ENCODE measurements around the gene LRBA. TPM values are rescaled to one million over a fixed set of nuclear protein-coding genes. Genes with fewer than 3 reads are reported as not detected.
A peak's percentile ranks its signal among the peaks of the same experiment; 100 is the strongest.
"Not testable (repeated sequence)": the region's sequence is repeated elsewhere in the genome, so short reads cannot be mapped to it uniquely, and the experiment has no call there.

LRBA gene
- polyA plus RNA-seq, 2 of the 4 experiments (the other 2 are of a cell fraction): 10.7 to 25.1 TPM

DNA sequence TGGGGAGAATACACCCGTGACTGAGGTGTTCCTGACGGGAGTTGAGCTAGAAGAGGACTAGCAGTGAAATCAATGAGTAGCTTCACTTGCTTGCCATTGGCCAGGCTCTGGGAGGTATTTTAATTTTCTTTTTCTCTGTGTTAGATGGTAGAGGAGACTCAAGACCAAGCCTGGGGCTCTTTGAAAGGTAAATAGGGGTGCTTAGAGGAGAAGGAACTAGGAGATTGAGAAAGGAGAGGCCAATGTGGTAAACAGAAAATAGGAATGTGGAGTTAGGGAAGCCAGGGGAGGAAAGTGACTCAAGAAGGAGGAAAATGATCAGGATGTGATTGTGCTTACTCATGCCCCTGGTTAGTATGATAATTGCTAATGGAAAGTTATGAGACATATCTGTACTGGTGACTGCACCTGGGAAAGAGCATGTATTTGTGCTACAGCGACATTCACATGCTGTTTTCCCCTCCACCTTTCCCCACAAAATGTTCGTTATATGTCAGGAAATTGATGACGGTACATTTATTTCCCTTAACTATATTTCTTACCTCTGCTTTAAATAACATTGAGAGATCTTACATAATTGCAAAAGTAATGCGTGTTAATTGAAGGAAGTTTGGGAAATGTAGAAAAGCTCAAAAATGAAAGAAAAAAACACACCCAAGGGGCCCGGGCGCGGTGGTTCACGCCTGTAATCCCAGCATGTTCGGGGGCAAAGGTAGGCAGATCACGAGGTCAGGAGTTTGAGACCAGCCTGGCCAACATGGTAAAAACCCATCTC lies 16.9 kb upstream of the LRBA start:
- H3K27ac ChIP-seq: peak overlapping the region in 1 of 2 experiments; percentile 52; a peak in 2 of 6 replicates
- ATAC-seq (peak in 1 of 2 experiments; percentile 58; a peak in 3 of 6 replicates), FAIRE-seq (no peak)

GRCh38 chr4:151029537-151029936 lies 14.5 kb upstream of the LRBA start:
- ATAC-seq (no peak), DNase-seq (ENCODE audit: low read depth in 1 of 2, low spot score in 1 of 2) (no peak), FAIRE-seq (no peak)
- WGBS (ENCODE audit: missing lambda C conversion rate): 94% methylated on average over 10 of the region's 10 CpGs
- H3K9me3 ChIP-seq: no peaks in the 10 kb centered on the region
- ChIA-PET CTCF (no interaction called here), POLR2A (no interaction called here)
- no peak overlapping the region for H3K4me2 ChIP-seq
- no peaks in the 10 kb centered on the region for H3K4me1 ChIP-seq
- no peak overlapping the region for H3K27ac ChIP-seq
- no peak overlapping the region for H3K4me3 ChIP-seq
- TF ChIP-seq CHD2 (IDR thresholded peaks at IDR 0.05; ENCODE audit: low read length, partially characterized antibody): no peak
- TF ChIP-seq MAX (IDR thresholded peaks at IDR 0.05): no peak
- no peak for TF ChIP-seq ZSCAN20 (CRISPR knock-in tag; IDR thresholded peaks at IDR 0.05)
- TF ChIP-seq POLR2A (IDR thresholded peaks at IDR 0.05; ENCODE audit: low read length): no peak
- no peak for TF ChIP-seq JUNB (IDR thresholded peaks at IDR 0.05)
- TF ChIP-seq, protein P1, sequence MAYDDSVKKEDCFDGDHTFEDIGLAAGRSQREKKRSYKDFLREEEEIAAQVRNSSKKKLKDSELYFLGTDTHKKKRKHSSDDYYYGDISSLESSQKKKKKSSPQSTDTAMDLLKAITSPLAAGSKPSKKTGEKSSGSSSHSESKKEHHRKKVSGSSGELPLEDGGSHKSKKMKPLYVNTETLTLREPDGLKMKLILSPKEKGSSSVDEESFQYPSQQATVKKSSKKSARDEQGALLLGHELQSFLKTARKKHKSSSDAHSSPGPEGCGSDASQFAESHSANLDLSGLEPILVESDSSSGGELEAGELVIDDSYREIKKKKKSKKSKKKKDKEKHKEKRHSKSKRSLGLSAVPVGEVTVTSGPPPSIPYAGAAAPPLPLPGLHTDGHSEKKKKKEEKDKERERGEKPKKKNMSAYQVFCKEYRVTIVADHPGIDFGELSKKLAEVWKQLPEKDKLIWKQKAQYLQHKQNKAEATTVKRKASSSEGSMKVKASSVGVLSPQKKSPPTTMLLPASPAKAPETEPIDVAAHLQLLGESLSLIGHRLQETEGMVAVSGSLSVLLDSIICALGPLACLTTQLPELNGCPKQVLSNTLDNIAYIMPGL (CRISPR knock-in tag; IDR thresholded peaks at IDR 0.05; ENCODE audit: borderline replicate concordance): no peak
- no peak for TF ChIP-seq SMC3 (IDR thresholded peaks at IDR 0.05)
- no peak for TF ChIP-seq NPAS2 (CRISPR knock-in tag; IDR thresholded peaks at IDR 0.05; ENCODE audit: borderline replicate concordance)
- no peak for TF ChIP-seq FOSL2 (IDR thresholded peaks at IDR 0.05)
- TF ChIP-seq FOSL2 (CRISPR knock-in tag; IDR thresholded peaks at IDR 0.05): no peak

More for the DNA sequence above, 16.9 kb upstream of the LRBA start:
- Histone ChIP-seq H3K4me1 (no peaks in the 10 kb centered on the region), H3K9me3 (no peaks in the 10 kb centered on the region), H3K4me2 (no peak overlapping the region), H3K4me3 (no peak overlapping the region)
- ChIA-PET CTCF (interaction anchor here (0.5 kb wide), 1 partner anchor 66 kb away, joined by 3 read pairs; no protein-coding TSS in a partner anchor), POLR2A (no interaction called here)
- 89% methylated on average over 11 of the region's 12 CpGs for WGBS (ENCODE audit: missing lambda C conversion rate)
- DNase-seq (ENCODE audit: low read depth in 1 of 2, low spot score in 1 of 2): peak in 1 of 2 experiments; percentile 35
- no peak for TF ChIP-seq JUNB (IDR thresholded peaks at IDR 0.05)
- TF ChIP-seq EHMT2 (IDR thresholded peaks at IDR 0.05; ENCODE audit: low read depth): no peak
- TF ChIP-seq MAFK (IDR thresholded peaks at IDR 0.05; ENCODE audit: partially characterized antibody): peak; percentile 68

GRCh38 chr4:151029006-151029405 lies 13.9 kb upstream of the LRBA start:
- H3K9me3 ChIP-seq; ATAC-seq; H3K4me1 ChIP-seq; DNase-seq (ENCODE audit: low read depth in 1 of 2, low spot score in 1 of 2); POLR2A ChIA-PET; H3K4me3 ChIP-seq; FAIRE-seq; CTCF ChIA-PET; H3K4me2 ChIP-seq; H3K27ac ChIP-seq: not testable (repeated sequence)
- 71% methylated on average over 9 of the region's 10 CpGs for WGBS (ENCODE audit: missing lambda C conversion rate)

DNA sequence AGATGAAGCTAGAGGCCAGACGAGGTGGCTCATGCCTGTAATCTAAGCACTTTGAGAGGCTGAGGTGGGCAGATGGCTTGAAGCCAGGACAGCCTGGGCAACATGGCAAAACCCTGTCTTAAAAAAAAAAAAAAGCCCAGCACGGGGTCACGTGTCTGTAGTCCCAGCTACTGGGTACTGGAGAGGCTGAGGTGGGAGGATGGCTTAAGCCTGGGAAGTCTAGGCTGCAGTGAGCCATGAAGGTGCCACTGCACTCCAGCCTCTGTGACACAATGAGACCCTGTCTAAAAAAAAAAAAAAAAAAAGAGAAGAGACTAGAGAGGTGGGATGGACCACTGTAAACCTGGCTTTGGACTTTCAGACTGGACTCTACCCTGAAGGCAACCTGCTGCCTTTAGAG lies 10.7 kb upstream of the LRBA start:
- DNase-seq (ENCODE audit: low read depth in 1 of 2, low spot score in 1 of 2) (no peak), FAIRE-seq (no peak), ATAC-seq (no peak)
- 73% methylated on average over 3 of the region's 3 CpGs for WGBS (ENCODE audit: missing lambda C conversion rate)
- Histone ChIP-seq H3K9me3 (no peaks in the 10 kb centered on the region), H3K4me3 (no peak overlapping the region), H3K4me1 (no peaks in the 10 kb centered on the region), H3K4me2 (no peak overlapping the region), H3K27ac (no peak overlapping the region)
- ChIA-PET POLR2A (no interaction called here), CTCF (no interaction called here)
- TF ChIP-seq SREBF2 (IDR thresholded peaks at IDR 0.05) (no peak), HDAC2 (IDR thresholded peaks at IDR 0.05) (no peak), MYC (IDR thresholded peaks at IDR 0.05; ENCODE audit: borderline replicate concordance, low read length) (no peak), PBX3 (IDR thresholded peaks at IDR 0.05) (no peak), MAFK (IDR thresholded peaks at IDR 0.05; ENCODE audit: partially characterized antibody) (no peak), CHD4 (IDR thresholded peaks at IDR 0.05; ENCODE audit: borderline replicate concordance) (no peak), CTCF (IDR thresholded peaks at IDR 0.05) (no peak), NPAS2 (CRISPR knock-in tag; IDR thresholded peaks at IDR 0.05; ENCODE audit: borderline replicate concordance) (no peak), RAD21 (conservative IDR thresholded peaks at IDR 0.05 in 1 of 2, IDR thresholded peaks at IDR 0.05 in 1 of 2) (no peak), POLR2A (IDR thresholded peaks at IDR 0.05; ENCODE audit: low read length) (no peak), POLR2AphosphoS2 (conservative IDR thresholded peaks at IDR 0.05; ENCODE audit: low read length) (no peak)
- TF ChIP-seq, protein P2, sequence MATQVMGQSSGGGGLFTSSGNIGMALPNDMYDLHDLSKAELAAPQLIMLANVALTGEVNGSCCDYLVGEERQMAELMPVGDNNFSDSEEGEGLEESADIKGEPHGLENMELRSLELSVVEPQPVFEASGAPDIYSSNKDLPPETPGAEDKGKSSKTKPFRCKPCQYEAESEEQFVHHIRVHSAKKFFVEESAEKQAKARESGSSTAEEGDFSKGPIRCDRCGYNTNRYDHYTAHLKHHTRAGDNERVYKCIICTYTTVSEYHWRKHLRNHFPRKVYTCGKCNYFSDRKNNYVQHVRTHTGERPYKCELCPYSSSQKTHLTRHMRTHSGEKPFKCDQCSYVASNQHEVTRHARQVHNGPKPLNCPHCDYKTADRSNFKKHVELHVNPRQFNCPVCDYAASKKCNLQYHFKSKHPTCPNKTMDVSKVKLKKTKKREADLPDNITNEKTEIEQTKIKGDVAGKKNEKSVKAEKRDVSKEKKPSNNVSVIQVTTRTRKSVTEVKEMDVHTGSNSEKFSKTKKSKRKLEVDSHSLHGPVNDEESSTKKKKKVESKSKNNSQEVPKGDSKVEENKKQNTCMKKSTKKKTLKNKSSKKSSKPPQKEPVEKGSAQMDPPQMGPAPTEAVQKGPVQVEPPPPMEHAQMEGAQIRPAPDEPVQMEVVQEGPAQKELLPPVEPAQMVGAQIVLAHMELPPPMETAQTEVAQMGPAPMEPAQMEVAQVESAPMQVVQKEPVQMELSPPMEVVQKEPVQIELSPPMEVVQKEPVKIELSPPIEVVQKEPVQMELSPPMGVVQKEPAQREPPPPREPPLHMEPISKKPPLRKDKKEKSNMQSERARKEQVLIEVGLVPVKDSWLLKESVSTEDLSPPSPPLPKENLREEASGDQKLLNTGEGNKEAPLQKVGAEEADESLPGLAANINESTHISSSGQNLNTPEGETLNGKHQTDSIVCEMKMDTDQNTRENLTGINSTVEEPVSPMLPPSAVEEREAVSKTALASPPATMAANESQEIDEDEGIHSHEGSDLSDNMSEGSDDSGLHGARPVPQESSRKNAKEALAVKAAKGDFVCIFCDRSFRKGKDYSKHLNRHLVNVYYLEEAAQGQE (IDR thresholded peaks at IDR 0.05): no peak

All from A549 (cell line).